DOHH2 (cell line): ENCODE results near the gene MICAL3.

Experiments used
- CTCF ChIP-seq: fragments of 200-600 bp; sonication (generic); IDR thresholded peaks from one replicate; pipeline ENCODE4 v1.5.1; 2014; ENCODE audit warnings: antibody characterized with exemption, mild to moderate bottlenecking, low read depth, low read length; ENCODE audit not compliant: poor library complexity, severe bottlenecking
- EZH2phosphoT487 ChIP-seq: fragments of 200-600 bp; sonication (generic); IDR thresholded peaks from 2 replicates; pipeline ENCODE4 v1.6.1; 2017; ENCODE audit warnings: borderline replicate concordance, mild to moderate bottlenecking, antibody characterized with exemption, low read length, moderate library complexity, mixed read lengths

DNA sequence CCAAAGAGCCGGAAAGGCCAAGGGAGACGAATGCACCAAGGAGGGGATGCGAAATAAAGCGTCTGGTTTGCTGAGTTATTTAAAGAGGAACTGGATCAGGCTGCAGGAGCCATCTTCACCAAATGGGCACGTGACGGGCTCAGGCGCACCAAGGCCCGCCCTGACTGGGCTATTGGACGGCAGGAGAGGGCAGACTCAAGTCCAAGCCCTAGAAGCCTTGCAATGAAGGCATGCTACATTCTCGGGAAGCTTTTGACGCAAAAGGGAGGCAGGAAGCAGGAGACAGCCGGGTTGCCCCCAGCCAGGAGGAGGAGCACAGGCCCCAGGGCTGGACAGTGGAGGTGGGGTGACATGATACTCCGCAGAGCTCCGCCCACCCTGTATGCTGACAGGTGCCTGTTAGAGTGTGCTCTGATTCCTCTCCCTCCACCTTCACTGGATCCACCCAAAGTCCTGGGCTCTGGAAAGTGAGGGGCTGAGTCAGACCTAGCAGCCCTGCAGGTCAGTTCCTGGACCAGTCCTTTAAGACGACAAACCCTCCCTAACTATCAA lies 208.6 kb downstream of the MICAL3 start:
- TF ChIP-seq EZH2phosphoT487: no peak
- TF ChIP-seq CTCF: no peak
